Prostate gland (tissue), 2 donors: ENCODE results near the gene SLIT1.

Experiments used
- POLR2A ChIP-seq: fragments of 450-650 bp; IDR thresholded peaks from one replicate; pipeline ENCODE4 v1.6.1; 2016; ENCODE audit warnings: antibody characterized with exemption, mild to moderate bottlenecking
- POLR2AphosphoS5 ChIP-seq: sonication (generic); formaldehyde crosslinking; IDR thresholded peaks from one replicate; pipeline ENCODE4 v1.6.1; 2017; ENCODE audit warnings: antibody characterized with exemption
- TF ChIP-seq, protein P1 (sequence below), 4 experiments: fragments of 200-600 bp in 2 of 4; fragments of 450-650 bp in 2 of 4; sonication (generic) in 2 of 4; IDR thresholded peaks; 1 replicate in 3 of 4; 2 replicates in 1 of 4; pipeline ENCODE4 v1.5.1; 2016 to 2019; ENCODE audit warnings: antibody characterized with exemption in 4 of 4, mild to moderate bottlenecking in 2 of 4, moderate library complexity in 2 of 4

DNA sequence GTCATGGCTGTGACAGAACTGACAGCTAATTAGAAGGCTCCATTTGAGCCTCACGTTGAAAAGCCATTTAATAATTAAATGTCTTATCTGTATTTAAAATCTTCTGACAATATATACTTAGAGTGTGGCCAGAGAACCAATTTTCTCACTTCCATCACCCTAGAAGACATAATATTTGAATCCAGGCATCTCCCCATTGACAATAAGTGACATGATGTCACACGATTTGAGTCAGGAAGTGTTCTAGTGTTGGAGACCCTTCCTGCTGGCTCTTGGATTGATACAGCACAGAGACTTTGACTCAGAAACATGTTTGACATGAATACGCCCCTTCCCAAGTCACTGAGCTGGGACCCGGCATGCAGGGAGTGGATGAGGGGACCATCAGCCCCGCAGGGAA, 85.9 kb downstream of the SLIT1 start:
- TF ChIP-seq POLR2AphosphoS5 (no peak), POLR2A (no peak)
- TF ChIP-seq, protein P1, sequence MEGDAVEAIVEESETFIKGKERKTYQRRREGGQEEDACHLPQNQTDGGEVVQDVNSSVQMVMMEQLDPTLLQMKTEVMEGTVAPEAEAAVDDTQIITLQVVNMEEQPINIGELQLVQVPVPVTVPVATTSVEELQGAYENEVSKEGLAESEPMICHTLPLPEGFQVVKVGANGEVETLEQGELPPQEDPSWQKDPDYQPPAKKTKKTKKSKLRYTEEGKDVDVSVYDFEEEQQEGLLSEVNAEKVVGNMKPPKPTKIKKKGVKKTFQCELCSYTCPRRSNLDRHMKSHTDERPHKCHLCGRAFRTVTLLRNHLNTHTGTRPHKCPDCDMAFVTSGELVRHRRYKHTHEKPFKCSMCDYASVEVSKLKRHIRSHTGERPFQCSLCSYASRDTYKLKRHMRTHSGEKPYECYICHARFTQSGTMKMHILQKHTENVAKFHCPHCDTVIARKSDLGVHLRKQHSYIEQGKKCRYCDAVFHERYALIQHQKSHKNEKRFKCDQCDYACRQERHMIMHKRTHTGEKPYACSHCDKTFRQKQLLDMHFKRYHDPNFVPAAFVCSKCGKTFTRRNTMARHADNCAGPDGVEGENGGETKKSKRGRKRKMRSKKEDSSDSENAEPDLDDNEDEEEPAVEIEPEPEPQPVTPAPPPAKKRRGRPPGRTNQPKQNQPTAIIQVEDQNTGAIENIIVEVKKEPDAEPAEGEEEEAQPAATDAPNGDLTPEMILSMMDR (IDR thresholded peaks at IDR 0.05), result no peak
